NCI-H2107 treated with DMSO at 0.1 percent for 48 hours (cell line): ENCODE measurements around the gene ZNF827.

ENCODE experiments used
- DNase-seq: peaks from one replicate; lab custom pipeline; 2025; ENCODE audit not compliant: unreplicated experiment; lab: John Stamatoyannopoulos, UW

ZNF827 gene

GRCh38 chr4:145808021-145808650 lies 130.5 kb downstream of the ZNF827 start:
- DNase-seq: no peak

- no peak for DNase-seq
Observed at GRCh38 chr4:145805490-145805889, 133.1 kb downstream of the ZNF827 start.

GRCh38 chr4:145804116-145804515 lies 134.5 kb downstream of the ZNF827 start:
- no peak for DNase-seq

DNA sequence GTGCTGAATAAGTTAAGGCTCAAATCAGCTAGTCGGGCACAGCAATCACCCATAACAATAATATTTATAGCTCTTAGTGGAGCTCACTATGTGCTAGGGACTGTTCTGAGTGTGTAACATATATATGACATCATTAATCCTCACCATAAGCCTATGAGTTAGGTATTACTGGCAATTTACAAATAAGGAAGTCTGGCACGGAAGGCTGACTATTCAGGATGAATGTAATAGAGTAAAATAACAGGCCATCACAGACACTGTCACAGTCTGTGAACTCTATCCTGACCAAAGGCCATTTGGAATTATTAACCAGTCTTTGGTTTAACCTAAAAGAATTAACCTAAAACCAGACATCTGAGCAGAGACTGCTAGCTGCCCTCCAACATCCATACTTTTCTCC lies 139.4 kb downstream of the ZNF827 start:
- DNase-seq: no peak

DNA sequence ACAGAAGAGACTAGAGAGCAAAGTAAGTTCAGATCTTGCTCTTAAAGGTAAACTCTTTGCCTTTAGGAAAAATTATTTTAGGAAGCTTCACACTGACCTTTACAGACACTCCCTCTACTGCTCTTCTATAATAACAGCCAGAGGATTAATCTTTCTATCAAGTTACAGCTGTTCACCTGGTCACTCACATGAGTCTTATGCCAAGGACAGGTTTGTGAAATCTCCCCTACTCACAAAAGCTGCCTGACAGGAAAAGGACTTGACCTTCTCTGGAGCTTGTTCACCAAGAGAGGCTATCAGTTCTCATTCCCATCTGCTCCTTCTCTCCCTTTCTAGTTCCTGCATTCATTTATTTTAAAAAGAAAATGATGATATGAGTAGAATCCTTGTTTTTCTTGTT lies 141.3 kb downstream of the ZNF827 start:
- DNase-seq: no peak

DNA sequence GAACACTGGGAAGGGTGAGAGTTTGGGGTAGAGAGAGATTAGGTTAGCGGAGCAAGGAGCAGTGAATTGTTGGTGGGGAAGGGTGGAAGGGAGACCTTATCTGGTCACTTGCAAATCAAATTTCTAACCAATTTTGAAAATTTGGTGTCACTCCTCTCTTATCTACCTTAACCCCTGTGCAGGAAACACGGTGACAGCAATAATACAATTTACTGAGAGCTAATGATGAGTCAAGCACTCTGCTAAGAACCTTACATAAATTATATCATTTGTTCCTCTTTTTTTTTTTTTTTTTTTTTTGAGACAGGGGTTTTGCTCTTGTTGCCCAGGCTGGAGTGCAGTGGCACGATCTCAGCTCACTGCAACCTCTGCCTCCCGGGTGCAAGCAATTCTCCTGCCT lies 142.3 kb downstream of the ZNF827 start:
- DNase-seq: no peak

DNA sequence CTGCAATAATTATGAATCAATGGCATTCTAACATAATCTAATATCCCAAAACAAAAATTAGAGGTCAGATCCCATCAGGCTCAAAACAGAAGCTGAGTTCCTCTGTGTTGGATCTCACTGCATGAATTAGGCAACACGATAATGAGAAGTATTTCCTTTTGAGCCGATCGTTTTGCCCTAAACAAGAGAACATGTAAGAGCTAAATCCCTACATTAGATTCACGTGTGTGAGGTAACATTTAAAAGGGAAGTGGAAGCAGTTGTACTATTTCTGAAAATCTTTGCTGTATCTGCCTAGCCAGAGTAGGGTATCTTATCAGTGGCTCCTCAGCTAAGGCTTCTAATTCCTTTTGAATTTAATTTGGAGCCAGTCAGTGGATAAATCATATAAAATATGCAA lies 143.1 kb downstream of the ZNF827 start:
- no peak for DNase-seq

GRCh38 chr4:145792429-145792828 lies 146.2 kb downstream of the ZNF827 start:
- DNase-seq: no peak

- DNase-seq: no peak
Observed at GRCh38 chr4:145791988-145792387, 146.6 kb downstream of the ZNF827 start.

DNA sequence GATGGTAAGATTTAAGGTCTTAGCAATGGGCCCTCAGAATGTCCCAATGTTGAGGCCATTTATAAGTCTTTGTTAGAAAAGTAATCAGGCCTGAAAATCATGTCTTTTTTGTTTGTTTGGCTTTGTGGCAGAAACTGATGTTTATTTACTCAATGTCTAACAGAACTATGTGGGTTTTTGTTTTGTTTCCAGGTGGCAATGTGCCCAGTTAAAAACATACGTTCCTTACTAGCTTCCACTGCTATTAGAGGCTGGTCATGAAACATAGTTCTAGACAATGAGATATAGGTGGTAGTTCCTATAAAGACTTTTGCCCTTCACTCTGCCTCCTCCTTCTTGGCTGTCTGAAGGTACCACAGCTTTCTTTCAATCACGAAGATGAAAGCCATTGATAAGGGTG lies 149.9 kb downstream of the ZNF827 start:
- DNase-seq: no peak

DNA sequence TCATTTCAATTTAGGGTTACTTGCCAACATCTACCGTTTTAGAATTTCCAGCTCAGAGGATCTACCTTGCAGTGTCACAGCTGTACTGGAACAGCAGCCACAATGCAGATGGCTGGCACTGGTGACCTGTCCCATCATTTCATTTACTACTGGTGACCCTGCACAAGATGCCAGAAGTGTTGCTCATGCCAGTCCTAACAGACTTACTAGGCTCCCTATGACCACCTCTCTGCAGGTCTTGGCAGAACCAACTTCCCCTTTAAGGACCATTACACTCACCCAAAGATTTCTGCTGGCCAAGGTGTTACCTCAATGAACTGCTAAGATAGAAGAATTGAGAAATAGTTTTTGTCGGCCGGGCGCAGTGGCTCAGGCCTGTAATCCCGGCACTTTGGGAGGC lies 151.8 kb downstream of the ZNF827 start:
- DNase-seq: no peak

DNA sequence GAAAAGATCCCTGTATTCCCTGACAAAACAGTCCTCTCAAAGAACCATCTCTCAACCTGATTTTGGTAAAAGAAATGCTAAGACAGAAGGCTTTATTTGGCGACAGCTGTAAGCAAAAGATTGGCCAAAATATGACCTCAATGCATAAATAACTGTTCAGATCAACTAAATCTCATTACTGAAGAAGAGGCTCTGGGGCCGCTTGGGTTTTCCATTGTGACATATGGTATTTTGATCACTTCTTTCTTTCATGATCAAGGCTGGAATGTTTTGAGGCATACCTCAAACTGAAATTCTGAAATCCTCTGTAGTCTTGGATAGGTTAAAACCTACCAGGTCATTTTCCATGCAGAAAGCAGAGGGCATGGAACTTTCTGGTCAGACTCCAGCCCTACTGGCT lies 152.4 kb downstream of the ZNF827 start:
- no peak for DNase-seq

GRCh38 chr4:145785391-145786008 lies 153.1 kb downstream of the ZNF827 start:
- DNase-seq: no peak

DNA sequence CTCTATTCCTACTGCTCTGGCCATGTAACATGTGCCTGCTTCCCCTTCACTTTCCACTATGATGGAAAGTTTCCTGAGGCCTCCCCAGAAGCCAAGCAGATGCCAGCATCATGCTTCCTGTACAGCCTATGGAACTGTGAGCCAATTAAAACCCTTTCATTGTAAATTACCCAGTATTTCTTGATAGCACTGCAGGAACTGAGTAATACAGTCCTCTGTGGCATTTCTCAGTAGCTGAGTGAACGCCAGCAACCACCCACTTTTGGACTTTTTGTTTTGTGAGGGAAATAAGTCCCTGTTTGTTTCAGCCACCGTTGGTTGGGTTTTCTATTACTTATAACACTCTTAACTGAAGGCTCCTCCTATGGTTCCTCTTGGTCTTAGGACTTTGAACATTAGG lies 154.6 kb downstream of the ZNF827 start:
- DNase-seq: no peak

- no peak for DNase-seq
Observed at GRCh38 chr4:145782756-145783155, 155.9 kb downstream of the ZNF827 start.

DNA sequence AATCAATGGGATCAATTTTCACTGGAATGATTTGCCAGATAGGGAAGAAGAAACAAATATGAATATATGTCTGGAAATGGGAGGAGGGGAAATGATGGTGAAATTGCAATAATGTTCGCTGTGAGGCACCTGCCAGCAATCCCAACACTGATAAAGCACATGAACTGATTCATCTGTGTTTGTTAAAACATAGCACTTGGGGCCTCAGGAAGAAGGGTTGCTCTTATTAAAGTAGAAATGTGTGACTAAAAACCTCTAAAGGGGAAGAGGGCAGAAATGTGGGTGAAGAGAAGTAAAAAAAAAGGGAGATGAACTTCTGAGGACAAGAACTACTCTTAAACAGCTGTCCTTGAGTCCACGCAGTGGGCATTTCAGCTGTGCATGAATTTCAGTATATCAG lies 157.3 kb downstream of the ZNF827 start:
- no peak for DNase-seq

DNA sequence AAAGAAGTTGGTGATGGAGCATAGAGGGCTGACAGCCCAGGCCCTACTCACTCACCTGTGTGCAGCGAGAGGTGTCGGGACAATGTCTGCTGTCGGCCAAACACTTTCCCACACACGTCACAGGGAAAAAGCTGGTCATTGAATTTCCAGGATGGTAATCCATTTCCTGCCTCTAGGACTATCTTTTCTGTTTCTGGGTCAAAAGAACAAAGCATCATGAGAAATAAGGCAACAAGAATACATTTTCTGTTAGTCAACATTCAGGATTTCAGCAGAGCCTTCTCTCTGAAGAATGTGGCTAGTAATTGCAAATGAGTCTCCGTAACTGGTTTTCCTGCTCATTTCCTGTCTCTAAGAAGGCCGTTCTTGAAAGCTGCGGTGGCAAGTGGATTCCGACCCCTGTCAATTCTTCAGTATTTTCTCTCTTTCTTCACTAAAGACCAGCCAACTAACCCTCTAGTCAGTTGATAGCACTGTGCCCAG lies 159.3 kb downstream of the ZNF827 start:
- no peak for DNase-seq

DNA sequence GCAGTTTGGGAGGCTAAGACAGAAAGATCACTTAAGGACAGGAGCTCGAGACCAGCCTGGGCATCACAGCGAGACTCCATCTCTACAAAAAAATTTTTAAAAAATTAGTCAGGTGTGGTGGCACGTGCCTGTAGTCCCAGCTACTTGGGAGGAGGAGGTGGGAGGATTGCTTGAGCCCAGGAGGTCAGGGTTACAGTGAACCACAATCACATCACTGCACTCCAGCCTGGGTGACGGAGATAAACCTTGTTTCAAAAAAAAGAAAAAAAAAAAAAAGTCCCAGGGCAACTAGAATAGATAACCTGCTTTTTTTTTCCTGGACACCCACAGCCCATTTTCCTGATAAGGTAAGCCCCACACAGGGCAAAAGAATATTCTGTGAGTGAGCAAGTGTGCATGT lies 162.4 kb downstream of the ZNF827 start:
- DNase-seq: no peak

DNA sequence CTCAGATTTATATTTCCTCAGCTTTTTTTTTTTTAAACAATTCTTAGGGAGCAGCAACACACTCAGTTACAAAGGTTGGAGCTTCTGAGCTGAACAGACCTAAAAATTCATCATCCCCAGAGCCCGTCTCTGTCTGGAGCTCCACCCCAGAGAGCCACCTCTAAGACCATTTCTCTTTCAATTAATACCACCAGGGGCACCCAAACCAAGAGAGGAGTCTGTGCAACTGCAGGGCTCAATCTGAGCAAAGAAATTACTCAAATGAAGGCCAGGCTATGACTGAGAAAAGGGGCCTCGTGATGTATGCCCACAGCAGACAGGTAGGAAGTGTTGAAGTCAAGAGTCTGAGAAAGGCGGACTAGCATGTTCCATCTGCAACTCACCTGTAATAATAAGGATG lies 163.2 kb downstream of the ZNF827 start:
- no peak for DNase-seq

DNA sequence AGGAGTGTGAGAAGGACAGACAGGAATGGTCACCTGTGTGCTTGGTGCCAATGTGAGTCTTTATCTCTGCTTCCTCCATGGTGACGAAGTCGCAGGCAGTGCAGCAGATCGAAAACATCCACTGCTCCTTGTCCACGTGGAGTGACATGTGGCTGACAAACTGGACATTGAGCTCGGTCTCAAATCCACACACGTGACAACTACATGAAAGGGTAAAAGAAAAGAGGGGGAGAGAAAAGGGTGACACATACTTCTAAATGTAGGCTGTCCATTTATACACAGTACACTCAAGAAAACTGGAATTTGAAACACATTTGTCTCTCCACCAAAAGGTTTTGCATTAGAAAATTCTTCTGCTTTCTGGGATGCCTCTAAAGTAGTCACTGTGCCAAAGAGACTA lies 164.2 kb downstream of the ZNF827 start:
- no peak for DNase-seq

- no peak for DNase-seq
Observed at GRCh38 chr4:145773581-145774234, 164.9 kb downstream of the ZNF827 start.

- no peak for DNase-seq
Observed at GRCh38 chr4:145772347-145772746, 166.3 kb downstream of the ZNF827 start.

DNA sequence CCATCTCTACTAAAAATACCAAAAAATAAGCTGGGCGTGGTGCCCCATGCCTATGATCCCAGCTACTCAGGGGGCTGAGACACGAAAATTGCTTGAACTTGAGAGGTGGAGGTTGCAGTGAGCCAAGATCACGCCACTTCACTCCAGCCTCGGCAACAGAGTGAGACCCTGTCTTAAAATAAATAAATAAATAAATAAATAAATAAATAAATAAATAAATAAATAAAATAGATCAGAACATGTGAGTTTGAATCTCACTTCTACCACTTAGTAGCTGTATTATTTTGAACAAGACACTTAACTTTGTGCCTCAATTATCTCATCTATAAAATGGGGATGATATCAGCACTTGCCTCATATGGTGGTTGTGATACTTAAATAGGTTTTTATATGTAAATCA lies 168.5 kb downstream of the ZNF827 start:
- no peak for DNase-seq
